Measurements from ENCODE around the gene CCDC12.

The CCDC12 gene

DNA sequence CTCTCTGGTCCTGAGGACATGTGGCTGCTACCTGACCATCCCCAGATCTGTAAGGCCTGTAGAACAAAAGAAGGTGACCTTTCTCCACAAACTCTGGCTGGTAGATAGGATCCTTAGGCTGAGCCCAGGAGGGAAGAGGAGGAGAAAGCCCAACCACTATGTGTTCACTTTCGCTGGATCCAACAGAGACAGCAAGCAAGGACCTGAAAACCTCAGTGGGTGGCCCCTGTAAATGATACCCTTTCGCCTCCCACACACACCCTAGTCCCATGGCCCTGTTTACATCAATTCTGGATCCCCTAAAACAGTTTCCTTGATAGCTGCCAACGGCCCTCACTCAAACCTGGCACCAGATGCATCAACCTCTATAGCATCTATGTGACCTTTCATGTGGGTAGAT lies 22.4 kb downstream of the CCDC12 start:
- DNase-seq, result no peak

DNA sequence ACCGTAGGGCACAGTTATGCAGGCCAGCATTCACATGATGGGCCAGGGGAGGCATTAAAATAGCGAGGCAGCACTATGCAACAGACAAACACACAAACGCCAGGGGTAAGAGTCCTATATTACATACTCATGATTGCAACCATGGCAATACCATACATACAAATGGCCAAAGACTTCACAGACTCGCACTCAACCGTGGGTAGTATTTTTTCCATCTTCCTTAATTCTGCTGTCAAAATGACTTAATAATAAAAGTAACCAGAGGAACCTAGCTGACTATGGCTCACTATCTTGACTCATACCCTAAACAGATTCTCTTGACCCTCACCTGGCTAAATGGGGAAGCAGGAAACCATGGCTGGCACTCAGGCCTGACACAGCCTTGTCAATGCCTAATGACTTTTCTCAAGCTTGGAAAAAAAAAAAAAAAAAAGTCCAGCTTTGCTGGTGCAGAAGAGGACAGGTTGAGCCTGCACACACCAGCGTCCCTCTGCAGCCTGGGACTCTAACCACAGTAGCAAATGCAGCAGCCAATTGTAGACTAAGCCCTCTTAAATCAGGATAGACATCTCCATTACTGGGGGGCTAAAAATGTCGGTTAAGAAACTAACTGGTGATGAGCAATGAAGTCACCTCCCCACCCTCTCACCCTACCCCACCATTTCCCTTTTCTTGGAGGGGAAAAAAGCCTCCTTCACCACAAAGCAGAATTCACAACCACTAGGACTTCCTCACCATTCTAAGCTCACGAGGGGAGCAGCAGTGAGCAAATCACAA lies 23.1 kb downstream of the CCDC12 start:
- DNase-seq, result no peak

- DNase-seq, result no peak
These were observed 23.7 kb downstream of the CCDC12 start for GRCh38 chr3:46952813-46953212.

DNA sequence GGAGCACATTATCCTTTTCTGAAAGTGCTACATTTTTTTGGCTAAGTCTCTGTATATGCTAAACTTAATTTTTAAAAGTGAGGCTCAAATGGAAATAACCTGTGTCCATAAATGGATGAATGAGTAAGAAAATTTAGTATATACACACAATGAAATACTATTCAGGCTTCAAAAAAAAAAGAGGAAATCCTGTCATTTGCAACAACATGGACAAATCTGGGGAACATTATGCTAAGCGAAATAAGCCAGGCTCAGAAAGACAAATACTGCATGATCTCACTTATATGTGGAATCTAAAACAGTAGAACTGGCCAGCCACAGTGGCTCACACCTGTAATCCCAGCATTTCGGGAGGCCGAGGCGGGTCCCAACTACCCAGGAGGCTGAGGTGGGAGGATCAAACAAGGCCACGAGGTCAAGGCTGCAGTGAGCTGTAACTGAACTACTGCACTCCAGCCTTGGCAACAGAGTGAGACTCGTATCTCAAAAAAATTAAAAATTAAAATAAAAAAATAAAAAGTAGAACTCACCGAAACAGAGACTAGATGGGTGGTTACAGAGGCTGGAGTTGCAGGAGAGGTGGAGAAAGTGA lies 25.8 kb downstream of the CCDC12 start:
- no peak for DNase-seq

GRCh38 chr3:46950177-46950576 lies 26.4 kb downstream of the CCDC12 start:
- DNase-seq, result no peak

GRCh38 chr3:46948830-46949671 lies 27.5 kb downstream of the CCDC12 start:
- no peak for DNase-seq

DNA sequence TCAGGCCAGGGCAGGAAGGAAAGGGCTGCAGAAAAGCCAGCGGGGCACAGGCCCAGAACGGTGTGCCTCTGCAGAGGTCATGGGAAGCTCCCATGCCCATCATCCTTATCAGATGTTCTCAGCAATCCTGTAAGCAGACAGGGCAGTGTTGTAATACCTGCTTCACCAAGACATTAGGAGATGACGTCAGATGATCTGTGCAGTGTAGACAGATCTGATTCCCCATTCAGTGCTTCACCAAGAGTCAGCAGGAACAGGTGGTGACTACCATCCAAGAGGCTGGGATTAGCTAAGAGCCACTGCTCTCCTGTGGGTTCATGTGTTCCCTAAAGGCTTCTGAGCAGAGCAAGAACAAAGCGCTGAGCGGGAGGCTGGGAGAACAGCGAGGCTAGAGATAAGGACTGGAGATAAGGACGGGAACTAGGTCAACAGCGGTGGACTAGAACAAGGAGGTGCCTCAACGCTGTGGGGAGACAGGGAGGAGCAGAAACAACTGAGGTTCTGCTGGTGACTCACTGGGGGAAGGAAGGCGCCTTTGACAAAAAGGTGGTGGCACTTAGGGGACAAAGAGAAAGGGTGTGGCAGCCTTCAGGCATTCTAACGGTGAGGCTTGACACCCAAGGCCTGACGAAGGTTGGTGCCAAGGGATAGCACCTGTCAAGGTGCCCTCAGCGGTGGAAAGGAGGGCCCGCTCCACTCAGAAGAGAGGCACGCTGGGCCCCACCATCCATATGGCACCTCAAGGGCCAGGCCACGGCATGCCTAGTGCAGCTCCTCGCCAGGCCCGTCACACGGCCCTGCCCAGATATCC lies 28.4 kb downstream of the CCDC12 start:
- DNase-seq, result peak; percentile 50

GRCh38 chr3:46947546-46947901 lies 29.0 kb downstream of the CCDC12 start:
- DNase-seq, result no peak

- peak; percentile 57 for DNase-seq
These were observed 29.5 kb downstream of the CCDC12 start for GRCh38 chr3:46946856-46947545.

DNA sequence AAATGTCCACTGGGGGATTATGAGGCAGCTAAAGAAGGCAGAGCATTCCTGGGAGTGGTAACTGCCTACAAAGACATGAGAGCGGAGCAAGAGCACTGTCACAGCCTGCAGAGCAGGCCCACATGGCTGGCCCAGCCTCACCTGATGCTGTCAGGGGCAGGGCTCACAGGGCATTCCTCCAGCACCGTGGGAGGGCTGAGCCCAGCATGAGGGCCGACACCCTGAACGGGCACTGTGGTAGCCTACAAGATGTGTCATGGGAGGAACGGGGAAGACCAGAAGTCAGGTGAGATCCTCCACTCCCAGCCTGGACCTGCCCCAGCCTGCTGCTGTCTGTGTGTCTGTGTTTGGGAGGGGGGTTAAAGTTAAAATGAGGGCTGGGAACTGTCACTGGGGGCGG lies 30.1 kb downstream of the CCDC12 start:
- DNase-seq, result no peak

DNA sequence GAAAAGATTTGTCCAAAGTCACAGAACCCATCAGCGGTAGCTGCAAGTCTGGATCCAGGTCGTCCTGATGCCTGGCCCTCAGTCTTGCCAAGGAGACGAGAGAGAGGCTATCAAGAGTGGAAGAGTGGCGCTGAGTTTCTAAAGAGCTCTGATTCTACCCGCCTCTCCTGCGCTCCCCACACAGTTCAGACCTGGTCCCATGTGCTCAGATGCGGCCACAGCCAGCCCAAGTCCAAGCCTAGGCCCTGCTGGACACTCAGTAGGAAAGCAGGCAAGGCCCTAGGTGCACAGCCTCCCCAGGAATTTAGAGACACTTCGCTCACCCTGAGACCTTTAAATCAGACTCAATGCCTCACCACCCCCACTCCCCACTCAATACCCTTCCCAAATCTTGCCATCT lies 32.4 kb downstream of the CCDC12 start:
- no peak for DNase-seq

DNA sequence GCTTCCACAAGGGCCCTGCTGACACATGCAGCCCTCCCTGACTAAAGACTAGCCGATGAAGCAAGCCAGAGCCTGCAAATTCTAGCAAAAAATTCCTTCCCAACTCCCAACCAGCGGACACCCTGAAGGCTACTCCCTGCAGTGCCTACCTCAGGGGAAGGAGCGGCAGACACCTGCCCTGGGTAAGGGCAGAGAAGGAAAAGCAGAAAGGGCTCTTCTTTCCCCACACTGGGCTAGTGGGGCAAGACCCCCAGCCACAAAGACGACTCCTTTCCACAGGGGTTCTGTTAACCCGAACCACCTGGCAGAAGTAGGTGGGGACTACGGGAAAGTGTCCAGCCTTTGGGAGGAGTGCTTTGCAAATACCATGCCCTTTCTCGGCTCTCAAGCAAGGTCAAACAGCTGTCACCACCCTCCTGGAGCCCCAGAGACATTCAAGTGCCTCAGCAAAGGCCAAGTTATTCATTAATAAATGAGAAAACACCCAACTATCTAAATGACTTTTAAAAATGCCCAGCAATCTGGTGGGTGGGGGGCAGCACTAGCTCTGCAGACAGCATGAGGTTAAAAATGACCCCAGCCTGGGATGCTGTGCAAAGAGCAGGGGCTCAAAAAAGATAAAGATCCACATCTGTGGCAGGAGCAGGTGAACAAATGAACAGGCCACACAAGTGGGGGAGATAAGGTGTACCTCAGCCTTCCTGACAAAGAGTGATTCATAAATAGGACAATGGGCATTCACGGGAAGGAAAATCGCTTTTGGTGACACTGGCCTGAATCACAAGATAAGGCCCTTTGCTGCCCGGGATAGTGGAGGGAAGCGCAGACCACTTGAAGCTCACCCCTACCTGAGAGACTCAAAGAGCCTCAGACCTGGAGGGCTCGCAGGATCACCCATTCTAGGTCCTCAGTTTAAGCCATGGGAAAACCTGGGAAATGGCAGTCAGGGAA lies 33.0 kb downstream of the CCDC12 start:
- no peak for DNase-seq

DNA sequence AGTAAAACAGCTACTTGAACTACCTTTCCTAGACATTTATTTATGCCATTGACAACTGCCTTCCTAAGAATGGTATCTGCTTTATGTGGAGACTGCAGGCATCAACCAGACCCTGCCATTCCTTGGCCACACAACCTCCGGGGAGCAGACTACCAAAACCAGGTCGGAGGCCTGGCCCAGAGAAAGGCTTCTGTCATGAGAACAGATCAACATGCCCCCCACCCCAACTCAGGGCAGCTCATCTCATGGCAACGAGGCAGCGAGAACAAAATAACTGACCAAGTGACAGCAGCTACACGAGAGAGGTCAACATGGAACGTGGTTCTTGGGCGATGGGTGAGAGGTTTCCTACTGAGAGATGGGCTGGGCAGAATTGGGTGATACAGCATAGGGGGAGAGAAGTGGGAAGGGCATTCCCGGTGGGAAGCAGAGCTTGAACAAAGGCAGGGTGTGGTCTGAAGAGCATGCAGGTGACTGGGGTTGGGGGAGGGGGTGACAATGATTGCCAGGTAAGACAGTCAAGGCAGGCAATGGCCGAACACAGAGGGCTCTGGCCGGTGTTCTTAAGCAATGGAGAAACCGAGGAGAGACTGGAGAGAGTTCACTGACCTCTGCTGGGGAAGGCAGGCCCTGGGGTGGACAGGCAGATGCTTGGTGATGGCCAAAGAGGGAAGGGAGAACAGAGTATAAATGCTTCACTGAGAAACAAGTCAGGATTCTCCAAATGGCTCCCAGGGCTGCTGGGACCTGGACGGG lies 33.9 kb downstream of the CCDC12 start:
- DNase-seq, result no peak

- DNase-seq, result no peak
These were observed 34.5 kb downstream of the CCDC12 start for GRCh38 chr3:46942076-46942475.

DNA sequence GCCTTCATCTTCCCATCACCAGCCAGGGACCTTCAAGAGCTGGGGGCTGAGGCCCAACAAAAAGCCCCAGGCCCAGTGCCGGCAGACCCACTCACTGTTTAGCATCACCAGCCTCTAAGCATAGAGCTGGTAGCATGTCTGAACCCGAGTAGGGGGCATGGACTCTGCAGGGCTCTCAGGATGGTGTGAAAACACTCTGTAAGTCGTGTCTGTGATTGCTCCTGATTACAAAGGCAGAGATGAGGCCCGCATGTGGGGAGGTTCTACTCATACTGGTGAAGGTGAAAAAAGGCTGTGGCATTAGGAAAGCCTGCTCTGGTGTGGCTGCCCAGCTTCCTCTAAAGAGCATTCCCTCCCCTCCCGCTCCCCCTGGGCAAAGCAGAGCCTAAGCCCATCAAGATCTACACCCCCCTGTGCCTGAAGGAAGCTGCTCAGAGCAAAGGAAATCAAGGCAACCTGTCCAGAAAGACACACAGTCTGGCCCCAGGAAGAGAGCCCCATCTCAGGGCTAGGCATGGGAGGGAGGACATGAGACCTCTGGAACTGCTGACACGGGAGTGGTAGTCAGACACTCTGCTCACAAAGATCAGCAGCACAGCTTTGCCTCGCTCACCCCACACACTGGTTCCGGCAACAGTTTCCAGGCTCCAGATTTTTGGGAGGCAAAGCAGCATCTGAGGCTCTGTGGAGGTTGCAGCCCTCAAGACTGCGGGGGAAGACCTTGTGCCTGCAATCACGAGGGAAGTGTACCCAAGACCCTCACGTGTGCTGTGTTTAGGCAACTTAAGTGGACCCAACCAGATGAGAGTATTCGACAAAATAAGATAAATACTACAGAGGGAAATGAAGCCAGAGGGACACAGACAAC lies 36.7 kb downstream of the CCDC12 start:
- no peak for DNase-seq

- no peak for DNase-seq
These were observed 38.4 kb downstream of the CCDC12 start for GRCh38 chr3:46938118-46938517.

GRCh38 chr3:46936733-46937250 lies 39.8 kb downstream of the CCDC12 start:
- no peak for DNase-seq

GRCh38 chr3:46935989-46936558 lies 40.5 kb downstream of the CCDC12 start:
- DNase-seq, result no peak

All from activated CD4-positive, CD25-positive, alpha-beta regulatory T cell treated with anti-CD3 and anti-CD28 coated beads, Interleukin-2, amount 50 U/mL, for 72 hours (primary cell).